Hematopoietic multipotent progenitor cell treated with erythropoietin and hydrocortisone succinate and interleukin-3 and kit ligand, for 4 days (in vitro differentiated cells): ENCODE measurements around the gene SCNN1A.

Experiments
- DNase-seq: peaks from one replicate; pipeline ENCODE4 v3.0.0-alpha.2; 2015

The SCNN1A gene

GRCh38 chr12:6367969-6368892, 7.1 kb downstream of the SCNN1A start:
- DNase-seq, result peak; percentile 86

GRCh38 chr12:6367065-6367968, 8.0 kb downstream of the SCNN1A start:
- peak; percentile 88 for DNase-seq

- DNase-seq, result peak; percentile 59
Measured at GRCh38 chr12:6364044-6364374, 11.4 kb downstream of the SCNN1A start.

- peak; percentile 87 for DNase-seq
Measured at GRCh38 chr12:6363330-6364043, 11.9 kb downstream of the SCNN1A start.

- DNase-seq, result no peak
Measured at GRCh38 chr12:6363010-6363329, 12.4 kb downstream of the SCNN1A start.

GRCh38 chr12:6362403-6362802, 13.0 kb downstream of the SCNN1A start:
- no peak for DNase-seq

GRCh38 chr12:6361834-6362233, 13.5 kb downstream of the SCNN1A start:
- DNase-seq, result no peak

GRCh38 chr12:6360578-6361490, 14.5 kb downstream of the SCNN1A start:
- DNase-seq, result no peak

GRCh38 chr12:6360080-6360571, 15.2 kb downstream of the SCNN1A start:
- DNase-seq, result no peak

- DNase-seq, result peak; percentile 44
Measured at GRCh38 chr12:6358881-6359280, 16.5 kb downstream of the SCNN1A start.

- DNase-seq, result no peak
Measured at GRCh38 chr12:6356374-6356820, 19.0 kb downstream of the SCNN1A start.

GRCh38 chr12:6355491-6356373, 19.6 kb downstream of the SCNN1A start:
- no peak for DNase-seq

- no peak for DNase-seq
Measured at GRCh38 chr12:6354495-6355393, 20.6 kb downstream of the SCNN1A start.

GRCh38 chr12:6352193-6353173, 22.9 kb downstream of the SCNN1A start:
- DNase-seq, result no peak

- DNase-seq, result no peak
Measured at GRCh38 chr12:6351622-6352021, 23.7 kb downstream of the SCNN1A start.

- DNase-seq, result peak; percentile 77
Measured at GRCh38 chr12:6347367-6348338, 27.7 kb downstream of the SCNN1A start.

GRCh38 chr12:6346942-6347341, 28.4 kb downstream of the SCNN1A start:
- DNase-seq, result no peak
